K562 (cell line): ENCODE results near the gene PTPRG. TPM values are rescaled to one million over a fixed set of nuclear protein-coding genes. Genes with fewer than 3 reads are reported as not detected.

Source experiments
- ATAC-seq: fragments of 200-7000 bp; cut with Tn5 transposase; 3 replicates; pipeline ENCODE4 v1.9.1; 2020; ENCODE audit warnings: moderate library complexity
- BruUV-seq: library from RNA; stranded (reverse); fragments of 400-500 nt; replicated peaks from 2 replicates; lab custom pipeline; 2021; lab: Mats Ljungman, UMichigan
- CTCF ChIA-PET: fragments of 300-600 bp; formaldehyde crosslinking; extraction: SDS; loops from one replicate; lab custom pipeline; 2021; ENCODE audit warnings: low intra/inter-chr PET ratio; lab: Yijun Ruan, JAX
- POLR2A ChIA-PET: fragments of 300-600, 350-650 bp; sonication (Branson Sonifier 250); formaldehyde crosslinking; extraction: SDS; loops from one replicate; lab custom pipeline; 2021; ENCODE audit warnings: antibody characterized with exemption, inconsistent platforms; lab: Yijun Ruan, JAX
- DNase-seq, 4 experiments: peaks; one replicate each; pipeline versions ENCODE4 v3.0.0 to v3.0.0-alpha.2; 2011 to 2018; ENCODE audit warnings: low spot score in 3 of 4, mixed read lengths in 3 of 4; ENCODE audit errors: extremely low read depth in 1 of 4
- FAIRE-seq: peaks from 2 replicates; lab custom pipeline; 2011; peaks lifted over from hg19 to GRCh38; lab: Jason Lieb, UNC
- H2AFZ ChIP-seq: 2 replicates; pipeline ENCODE4 v1.6.0; 2011; ENCODE audit warnings: low read depth, low read length, control low read depth, inconsistent platforms
- H3K27ac ChIP-seq: fragments of 200-600 bp; 3 replicates; pipeline ENCODE4 v1.8.0; 2011; ENCODE audit warnings: low read depth, mild to moderate bottlenecking, control low read depth, inconsistent platforms, low read length, moderate library complexity, mixed read lengths; ENCODE audit errors: extremely low read depth
- H3K27me3 ChIP-seq, 2 experiments: fragments of 300-600 bp in 1 of 2; 2 replicates in 1 of 2; 3 replicates in 1 of 2; pipeline versions ENCODE4 v1.6.0 to v1.8.0; 2011; ENCODE audit warnings: inconsistent platforms in 2 of 2, low read length in 2 of 2, mild to moderate bottlenecking in 1 of 2, mixed read lengths in 1 of 2, moderate library complexity in 1 of 2; ENCODE audit not compliant: control insufficient read depth in 2 of 2, insufficient read depth in 2 of 2
- H3K36me3 ChIP-seq: fragments of 300-600 bp; 3 replicates; pipeline ENCODE4 v1.8.0; 2011; ENCODE audit warnings: mild to moderate bottlenecking, low read length, inconsistent platforms; ENCODE audit not compliant: control insufficient read depth, insufficient read depth
- H3K4me1 ChIP-seq, 2 experiments: fragments of 200-600 bp in 1 of 2; replicated peaks in 1 of 2; 2 replicates in 1 of 2; 3 replicates in 1 of 2; pipeline versions ENCODE4 v1.5.1 to v1.8.0; 2011; ENCODE audit warnings: inconsistent platforms in 2 of 2, low read length in 2 of 2, mild to moderate bottlenecking in 1 of 2, mixed read lengths in 1 of 2, moderate library complexity in 1 of 2; ENCODE audit not compliant: control insufficient read depth in 2 of 2, insufficient read depth in 2 of 2
- H3K4me2 ChIP-seq: 2 replicates; pipeline ENCODE4 v1.6.1; 2011; ENCODE audit warnings: low read length, control low read depth, inconsistent platforms, mixed read lengths; ENCODE audit not compliant: insufficient read depth
- H3K4me3 ChIP-seq: fragments of 200-600 bp; sonication (generic), shearing (Covaris generic); 2 replicates; pipeline ENCODE4 v1.5.1; 2016; ENCODE audit warnings: control low read depth, inconsistent platforms
- H3K79me2 ChIP-seq: fragments of 200-600 bp; 3 replicates; pipeline ENCODE4 v1.8.0; 2011; ENCODE audit warnings: low read length, inconsistent platforms; ENCODE audit not compliant: control insufficient read depth, insufficient read depth
- H3K9ac ChIP-seq, 2 experiments: 2 replicates each; pipeline versions ENCODE4 v1.6.0 to v1.6.1; 2011; ENCODE audit warnings: low read depth in 2 of 2, low read length in 2 of 2, control low read depth in 1 of 2, inconsistent platforms in 1 of 2, mild to moderate bottlenecking in 1 of 2, mixed read lengths in 1 of 2; ENCODE audit not compliant: insufficient read depth in 1 of 2
- H3K9me1 ChIP-seq: one replicate; pipeline ENCODE4 v1.6.0; 2011; ENCODE audit warnings: inconsistent platforms, mild to moderate bottlenecking, low read length, moderate library complexity; ENCODE audit not compliant: control insufficient read depth, insufficient read depth
- H3K9me3 ChIP-seq: replicated peaks from 2 replicates; pipeline ENCODE4 v1.5.1; 2011; ENCODE audit warnings: low read depth, low read length, inconsistent platforms; ENCODE audit not compliant: control insufficient read depth, insufficient read depth
- H4K20me1 ChIP-seq: replicated peaks from 2 replicates; pipeline ENCODE4 v1.6.1; 2011; ENCODE audit warnings: low read length, inconsistent platforms, mixed read lengths; ENCODE audit not compliant: control insufficient read depth, insufficient read depth
- BACH1 ChIP-seq: fragments of 200-800 bp; sonication (Bioruptor generic); IDR thresholded peaks from 2 replicates; pipeline ENCODE4 v1.6.1; 2016; ENCODE audit warnings: missing genetic modification characterization, missing compliant biosample characterization
- KLF10 ChIP-seq: fragments of 250-450 bp; sonication (Bioruptor Pico); IDR thresholded peaks from 2 replicates; pipeline ENCODE4 v1.6.1; 2021; ENCODE audit warnings: matching md5 sums
- RNF2 ChIP-seq: sonication (generic); IDR thresholded peaks from 2 replicates; pipeline ENCODE4 v1.6.1; 2016
- TAF9B ChIP-seq: fragments of 450-650 bp; IDR thresholded peaks from 2 replicates; pipeline ENCODE4 v1.6.1; 2018; ENCODE audit warnings: mild to moderate bottlenecking; ENCODE audit not compliant: partially characterized antibody
- TEAD2 ChIP-seq: fragments of 450-650 bp; IDR thresholded peaks from 2 replicates; pipeline ENCODE4 v1.6.1; 2016; ENCODE audit warnings: missing genetic modification characterization, control low read depth, missing compliant biosample characterization
- ZNF324 ChIP-seq: fragments of 250-450 bp; sonication (Bioruptor Pico); IDR thresholded peaks from 2 replicates; pipeline ENCODE4 v1.4.0; 2020; ENCODE audit warnings: mild to moderate bottlenecking
- ZNF507 ChIP-seq: conservative IDR thresholded peaks from 2 replicates; pipeline ENCODE4 v1.6.1; 2017; ENCODE audit warnings: missing genetic modification characterization, missing compliant biosample characterization
- ZNF57 ChIP-seq: fragments of 450-650 bp; formaldehyde crosslinking; IDR thresholded peaks from 2 replicates; pipeline ENCODE4 v1.4.0; 2020; ENCODE audit warnings: mild to moderate bottlenecking, moderate library complexity
- WGBS: fragments of 100-300 bp; shearing (Covaris generic); methylation state at CpG from one replicate; pipeline ENCODE4 v1.1.6; 2016; ENCODE audit warnings: low coverage, mixed read lengths; ENCODE audit not compliant: insufficient coverage; ENCODE audit errors: missing lambda C conversion rate; 5-methylcytosine and 5-hydroxymethylcytosine counted together
- in situ Hi-C: fragments of 300-500 bp; cut with MboI; formaldehyde crosslinking; loops from 4 replicates; pipeline ENCODE4 v1.15.0; 2018; ENCODE audit warnings: inconsistent platforms, mixed read lengths
- intact Hi-C: fragments of 100-400 bp; cut with micrococcal nuclease; formaldehyde crosslinking; loops from 2 replicates; pipeline ENCODE4 v1.14.2; 2022
- polyA plus RNA-seq, 8 experiments: library from polyadenylated mRNA; depleted of rRNA in 4 of 8; stranded (reverse) in 5 of 8; unstranded in 3 of 8; fragments of >200 nt; fragmentation: Nextera tagmentation in 2 of 8; fragmentation: Illumina TruSeq in 1 of 8; extraction: Ambion mirVana in 2 of 8; extraction: Trizol in 1 of 8; gene quantifications; 2 replicates each; pipeline versions ENCODE4 v1.2.1 to v1.2.3, GENCODE V29; 2011 to 2014; ENCODE audit warnings: inconsistent platforms in 1 of 8, missing spikeins in 1 of 8
- total RNA-seq, 7 experiments: library from RNA; depleted of rRNA in 6 of 7; stranded (reverse); fragments of >200 nt in 6 of 7; fragmentation: Illumina TruSeq in 2 of 7; extraction: Trizol in 2 of 7; gene quantifications; 2 replicates each; pipeline versions ENCODE4 v1.2.1 to v1.2.3, GENCODE V29; 2011 to 2021; ENCODE audit warnings: low replicate concordance in 1 of 7
- TF ChIP-seq, protein P1 (sequence below): sonication (generic); formaldehyde crosslinking; IDR thresholded peaks from 2 replicates; pipeline ENCODE4 v1.8.1; 2022; ENCODE audit warnings: missing genetic modification reagents

Gene PTPRG
- total and polyA plus RNA-seq, 9 of the 15 experiments (the other 6 are each of a cell fraction or from before 2014, with no cell fraction given) = 0.16 TPM; not detected in 8

DNA sequence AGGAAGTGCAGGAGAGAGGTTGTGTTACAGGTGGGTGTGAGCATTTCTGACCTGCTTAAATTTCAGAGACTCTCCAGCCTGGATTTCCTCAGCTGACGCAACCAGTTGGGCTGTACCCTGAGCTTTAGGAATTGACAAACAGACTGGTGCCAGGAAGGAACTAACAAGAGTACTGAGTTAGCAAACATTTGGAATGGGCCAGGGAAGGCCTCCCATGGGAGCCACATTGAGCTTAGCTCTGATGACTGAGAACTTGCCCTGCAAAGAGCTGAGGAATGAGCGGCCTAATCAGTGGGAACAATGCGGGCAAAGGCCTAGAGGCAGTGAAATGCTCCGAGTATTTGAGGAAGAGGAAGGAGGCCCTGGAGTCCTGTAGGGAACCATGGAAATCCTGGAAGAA, 557.8 kb downstream of the PTPRG start:
- Histone ChIP-seq H3K27ac (no peak overlapping the region), H2AFZ (no peak overlapping the region), H3K4me1 (no peaks in the 10 kb centered on the region), H3K27me3 (no peaks in the 10 kb centered on the region; a peak in 1 of 5 replicates), H3K36me3 (no peaks in the 10 kb centered on the region), H3K9me3 (no peaks in the 10 kb centered on the region), H3K9ac (no peak overlapping the region)
- no peak for ATAC-seq
- intact Hi-C loops = no loop called here
- no peak for DNase-seq
- FAIRE-seq = no peak
- BruUV-seq = no TSS peak
- no peak for TF ChIP-seq TAF9B
- no peak for TF ChIP-seq KLF10 (CRISPR knock-in tag)
- TF ChIP-seq ZNF57 (CRISPR knock-in tag) = no peak
- TF ChIP-seq, protein P1, sequence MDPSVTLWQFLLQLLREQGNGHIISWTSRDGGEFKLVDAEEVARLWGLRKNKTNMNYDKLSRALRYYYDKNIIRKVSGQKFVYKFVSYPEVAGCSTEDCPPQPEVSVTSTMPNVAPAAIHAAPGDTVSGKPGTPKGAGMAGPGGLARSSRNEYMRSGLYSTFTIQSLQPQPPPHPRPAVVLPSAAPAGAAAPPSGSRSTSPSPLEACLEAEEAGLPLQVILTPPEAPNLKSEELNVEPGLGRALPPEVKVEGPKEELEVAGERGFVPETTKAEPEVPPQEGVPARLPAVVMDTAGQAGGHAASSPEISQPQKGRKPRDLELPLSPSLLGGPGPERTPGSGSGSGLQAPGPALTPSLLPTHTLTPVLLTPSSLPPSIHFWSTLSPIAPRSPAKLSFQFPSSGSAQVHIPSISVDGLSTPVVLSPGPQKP (CRISPR knock-in tag) = no peak
- no peak for TF ChIP-seq TEAD2 (tag)
- no peak for TF ChIP-seq BACH1 (tag)
- TF ChIP-seq RNF2 = no peak
- TF ChIP-seq ZNF324 (CRISPR knock-in tag) = no peak
- TF ChIP-seq ZNF507 = no peak
- TF ChIP-seq, all 486 proteins: peak for 0
- Histone ChIP-seq H3K9me1 (no peaks in the 10 kb centered on the region), H3K4me2 (no peak overlapping the region), H3K4me3 (no peak overlapping the region), H4K20me1 (no peaks in the 10 kb centered on the region), H3K79me2 (no peaks in the 10 kb centered on the region)
- 0% methylated on average over 4 of the region's 4 CpGs for WGBS
- in situ Hi-C loops = no loop called here
- ChIA-PET POLR2A (no interaction called here), CTCF (no interaction called here)
